HG02759 (cell line): ENCODE data around the gene DPH3.
A peak's percentile ranks its signal among the peaks of the same experiment; 100 is the strongest.

Experiments used
- ATAC-seq: cut with Tn5 transposase; IDR thresholded peaks from one replicate; pipeline ENCODE4 v1.9.1; 2021; ENCODE audit warnings: mild to moderate bottlenecking, moderate library complexity; ENCODE audit not compliant: unreplicated experiment

Gene DPH3

GRCh38 chr3:16294844-16295243 is 30.1 kb upstream of the DPH3 start:
- no peak for ATAC-seq

- no peak for ATAC-seq
These were observed 26.1 kb upstream of the DPH3 start for GRCh38 chr3:16290827-16291196.

GRCh38 chr3:16290007-16290826 is 25.5 kb upstream of the DPH3 start:
- peak; percentile 36 for ATAC-seq

- ATAC-seq: no peak
These were observed 24.6 kb upstream of the DPH3 start for GRCh38 chr3:16289144-16289889.

GRCh38 chr3:16288664-16289063 is 23.9 kb upstream of the DPH3 start:
- no peak for ATAC-seq

- no peak for ATAC-seq
These were observed 22.2 kb upstream of the DPH3 start for GRCh38 chr3:16286751-16287543.

GRCh38 chr3:16286161-16286560 is 21.4 kb upstream of the DPH3 start:
- ATAC-seq: peak; percentile 73

GRCh38 chr3:16284633-16285032 is 19.9 kb upstream of the DPH3 start:
- no peak for ATAC-seq

- ATAC-seq: no peak
These were observed 15.9 kb upstream of the DPH3 start for GRCh38 chr3:16280671-16281070.

- ATAC-seq: no peak
These were observed 14.5 kb upstream of the DPH3 start for GRCh38 chr3:16279010-16279801.

- no peak for ATAC-seq
These were observed 12.7 kb upstream of the DPH3 start for GRCh38 chr3:16277471-16277870.

- ATAC-seq: no peak
These were observed 9.1 kb upstream of the DPH3 start for GRCh38 chr3:16273867-16274266.

GRCh38 chr3:16272588-16272987 is 7.8 kb upstream of the DPH3 start:
- ATAC-seq: no peak

- no peak for ATAC-seq
These were observed 6.1 kb upstream of the DPH3 start for GRCh38 chr3:16270855-16271254.

- ATAC-seq: no peak
These were observed 2.0 kb upstream of the DPH3 start for GRCh38 chr3:16266714-16267113.

- no peak for ATAC-seq
These were observed 678 bp upstream of the DPH3 start for GRCh38 chr3:16265455-16265786.

- ATAC-seq: peak; percentile 4
These were observed 502 bp downstream of the DPH3 start for GRCh38 chr3:16264174-16264707.

GRCh38 chr3:16262174-16262573 is 2.6 kb downstream of the DPH3 start:
- ATAC-seq: no peak

GRCh38 chr3:16260046-16260445 is 4.7 kb downstream of the DPH3 start:
- no peak for ATAC-seq

- ATAC-seq: no peak
These were observed 5.9 kb downstream of the DPH3 start for GRCh38 chr3:16258866-16259265.

- ATAC-seq: no peak
These were observed 6.6 kb downstream of the DPH3 start for GRCh38 chr3:16258177-16258576.
